ENCODE results near the gene MYO16.
A peak's percentile ranks its signal among the peaks of the same experiment; 100 is the strongest.

MYO16 gene

GRCh38 chr13:109139346-109139745, 509.9 kb downstream of the MYO16 start:
- no peak for DNase-seq

GRCh38 chr13:109140054-109140453, 510.6 kb downstream of the MYO16 start:
- DNase-seq: no peak

GRCh38 chr13:109140479-109141349, 511.3 kb downstream of the MYO16 start:
- no peak for DNase-seq

GRCh38 chr13:109141706-109142105, 512.3 kb downstream of the MYO16 start:
- DNase-seq: no peak

DNA sequence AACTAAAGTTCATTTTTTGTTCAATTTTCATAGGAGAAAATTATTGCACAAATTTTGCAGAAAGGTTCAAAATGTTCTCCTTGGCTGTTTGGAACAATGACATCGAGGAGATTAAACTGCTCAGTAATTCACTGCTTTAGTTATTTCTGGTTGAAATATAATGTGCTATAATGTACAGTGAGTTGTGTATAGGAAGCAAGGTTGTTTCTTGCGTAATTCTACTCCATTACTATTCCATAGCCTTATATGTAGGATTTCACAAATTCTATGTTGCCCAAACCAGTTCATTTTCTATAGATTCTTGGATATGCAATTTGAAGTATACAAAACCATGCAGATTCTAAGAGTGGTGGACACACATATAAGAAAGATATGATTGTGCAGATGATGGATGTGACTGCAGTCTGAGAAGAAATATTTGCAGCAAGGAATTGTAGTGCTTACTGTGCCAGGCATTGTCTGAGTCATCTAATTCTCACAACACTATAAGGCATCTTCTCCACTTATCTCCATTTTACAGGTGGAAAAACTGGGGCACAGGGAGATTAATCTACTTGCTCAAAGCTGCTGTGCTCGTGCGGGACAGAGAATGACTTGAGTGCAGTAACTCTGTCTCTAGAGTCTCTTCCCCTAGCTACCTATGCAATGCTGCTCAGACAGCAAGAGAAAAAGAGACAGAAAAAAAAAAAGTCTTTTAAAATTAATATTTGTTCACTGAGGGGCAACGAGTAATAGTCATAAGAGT, 515.5 kb downstream of the MYO16 start:
- DNase-seq: peak; percentile 32

- DNase-seq: peak; percentile 72
Observed at GRCh38 chr13:109145631-109146030, 516.2 kb downstream of the MYO16 start.

DNA sequence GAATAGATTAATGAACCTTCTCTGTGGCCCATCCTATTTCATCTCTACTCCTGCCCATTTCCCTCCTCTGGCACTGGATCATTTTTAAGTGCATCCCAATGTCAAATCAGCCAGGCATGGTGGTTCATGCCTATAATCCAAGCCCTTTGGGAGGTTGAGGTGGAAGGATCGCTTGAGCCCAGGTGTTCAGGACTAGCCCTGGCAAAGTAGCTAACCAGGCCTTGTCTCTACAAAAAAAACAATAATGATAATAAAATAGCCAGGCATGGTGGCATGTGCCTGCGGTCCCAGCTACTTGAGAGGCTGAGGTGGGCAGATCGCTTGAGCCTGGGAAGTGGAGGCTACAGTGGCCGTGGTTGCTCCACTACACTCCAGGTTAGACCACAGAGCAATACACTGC, 517.0 kb downstream of the MYO16 start:
- no peak for DNase-seq

DNA sequence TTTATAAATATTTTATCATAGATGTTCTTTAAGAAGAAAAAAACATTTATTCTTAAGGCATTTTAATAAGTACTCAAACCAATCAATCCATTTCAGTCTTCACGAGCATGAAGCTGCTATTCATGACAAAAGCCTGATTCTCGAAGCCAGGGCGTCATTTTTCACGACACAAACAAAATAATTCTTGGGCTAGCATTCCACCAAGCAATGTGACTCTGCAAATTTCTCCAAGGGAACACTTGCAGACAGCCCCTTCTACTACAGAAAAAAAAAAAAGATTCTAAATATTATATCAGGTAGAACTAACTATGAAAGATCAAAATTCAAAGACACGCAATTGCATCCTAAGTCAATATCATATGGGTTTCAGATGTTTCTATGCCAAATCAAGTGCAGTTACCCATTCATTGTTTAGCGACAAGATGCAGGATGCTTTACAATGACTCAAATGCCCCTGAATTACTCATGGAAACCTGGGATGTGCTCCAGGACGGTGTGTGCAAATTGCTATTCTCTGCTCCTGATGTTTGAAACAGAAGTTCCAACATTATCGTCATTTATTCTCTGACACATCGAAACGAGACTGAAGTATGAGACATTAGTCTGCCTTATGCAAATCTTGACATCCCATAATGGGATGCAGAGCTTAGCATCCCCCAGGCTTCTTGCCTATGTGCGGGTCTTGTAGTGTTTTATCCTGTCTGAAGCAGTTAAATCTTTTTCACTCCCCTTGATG, 517.7 kb downstream of the MYO16 start:
- peak; percentile 91 for DNase-seq

DNA sequence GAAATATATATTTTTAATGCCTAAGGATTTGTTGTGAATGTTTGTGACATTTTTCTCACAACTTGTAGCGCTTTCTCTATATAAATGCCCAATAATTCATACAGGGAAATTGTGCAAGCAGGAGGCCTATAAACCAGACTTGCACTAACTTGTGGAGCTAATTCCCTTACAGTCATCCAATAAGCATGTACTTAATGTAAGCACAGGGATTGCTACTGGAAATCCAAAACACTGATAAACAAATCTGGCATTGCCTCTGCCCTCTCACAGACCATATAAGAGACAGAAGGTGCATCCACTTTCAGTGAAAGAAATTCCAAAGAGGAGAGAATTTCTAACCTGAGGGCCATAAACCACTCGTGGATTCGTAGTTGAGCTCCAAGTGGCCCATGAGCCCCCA, 518.8 kb downstream of the MYO16 start:
- peak; percentile 93 for DNase-seq

DNA sequence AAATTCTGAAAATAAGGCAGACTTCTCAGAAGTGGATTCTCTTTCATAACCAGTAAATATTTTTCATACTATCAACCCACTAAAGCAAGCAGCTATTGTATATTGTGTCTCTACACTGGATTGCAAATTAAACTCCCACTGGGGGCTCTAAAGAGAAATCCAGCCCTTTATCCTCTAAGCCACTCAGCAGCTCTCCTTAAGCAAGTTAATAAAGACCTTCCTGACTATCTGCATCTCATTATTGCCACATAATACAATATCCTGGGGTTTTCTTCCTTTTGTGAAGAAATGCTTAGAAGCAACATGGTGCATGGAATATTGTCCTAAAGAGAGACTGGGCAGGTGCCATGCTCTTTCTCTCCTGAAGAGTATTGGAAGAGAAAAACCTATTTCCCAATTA, 521.3 kb downstream of the MYO16 start:
- DNase-seq: no peak

GRCh38 chr13:109151255-109151654, 521.8 kb downstream of the MYO16 start:
- peak; percentile 43 for DNase-seq

DNA sequence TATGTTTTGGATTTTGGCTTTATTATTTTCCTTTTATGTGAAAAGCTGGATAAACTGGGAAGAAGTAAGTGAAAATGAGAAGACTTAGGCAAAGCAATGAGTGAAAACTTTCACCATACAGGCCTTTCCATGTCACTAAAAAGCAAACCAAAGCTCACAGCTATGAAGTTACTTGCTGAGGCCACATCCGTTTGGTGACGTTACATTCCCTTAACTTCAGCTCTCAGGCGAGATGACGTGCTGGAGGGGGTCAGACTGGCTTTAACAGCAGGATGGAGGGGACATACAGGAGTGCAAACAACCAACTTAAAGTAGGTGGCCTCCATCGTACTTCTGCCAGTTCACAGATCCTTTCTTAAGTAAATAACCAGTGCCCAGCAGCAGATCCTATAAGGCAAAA, 522.3 kb downstream of the MYO16 start:
- no peak for DNase-seq

- no peak for DNase-seq
Observed at GRCh38 chr13:109152311-109152820, 523.0 kb downstream of the MYO16 start.

DNA sequence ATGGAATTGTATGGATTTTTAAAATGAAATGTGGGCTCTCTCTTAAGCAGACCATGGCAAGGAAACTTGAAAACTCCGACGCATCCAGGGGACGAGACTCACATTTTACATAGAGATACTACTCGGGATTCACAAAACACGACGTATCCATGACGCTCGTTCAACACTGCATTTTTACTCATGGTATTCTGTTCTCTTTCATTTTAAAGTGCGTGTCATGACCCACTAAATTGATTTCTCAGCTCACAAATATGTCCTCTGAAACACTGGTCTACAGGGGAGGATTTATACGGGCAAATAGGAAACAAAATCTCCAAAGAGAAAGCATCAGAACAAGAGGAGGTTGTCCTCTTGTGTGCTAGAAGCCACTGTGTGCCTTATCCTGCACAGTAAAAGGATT, 523.5 kb downstream of the MYO16 start:
- DNase-seq: no peak

GRCh38 chr13:109154146-109154545, 524.7 kb downstream of the MYO16 start:
- DNase-seq: peak; percentile 63

DNA sequence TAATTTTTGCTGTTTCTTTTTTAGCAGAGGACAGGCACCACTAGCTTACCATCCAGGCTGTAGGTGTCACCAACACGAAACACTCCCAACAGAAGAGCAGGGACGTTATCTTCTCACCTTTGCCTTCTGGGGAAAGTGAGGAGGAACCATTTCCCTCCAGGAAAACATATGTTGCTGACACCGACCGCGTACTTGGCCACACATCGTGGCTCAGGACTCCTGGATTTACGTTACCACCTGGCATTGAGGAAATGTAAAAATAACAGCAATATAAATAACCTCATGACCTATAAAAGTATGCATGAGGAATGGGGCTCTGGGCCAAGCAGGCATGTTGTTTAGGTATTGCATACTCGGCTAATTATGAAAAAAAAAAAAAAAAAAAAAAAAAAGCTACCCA, 525.1 kb downstream of the MYO16 start:
- DNase-seq: peak; percentile 78

GRCh38 chr13:109154966-109155761, 525.8 kb downstream of the MYO16 start:
- peak; percentile 98 for DNase-seq

GRCh38 chr13:109156181-109156935, 526.9 kb downstream of the MYO16 start:
- DNase-seq: peak; percentile 97

DNA sequence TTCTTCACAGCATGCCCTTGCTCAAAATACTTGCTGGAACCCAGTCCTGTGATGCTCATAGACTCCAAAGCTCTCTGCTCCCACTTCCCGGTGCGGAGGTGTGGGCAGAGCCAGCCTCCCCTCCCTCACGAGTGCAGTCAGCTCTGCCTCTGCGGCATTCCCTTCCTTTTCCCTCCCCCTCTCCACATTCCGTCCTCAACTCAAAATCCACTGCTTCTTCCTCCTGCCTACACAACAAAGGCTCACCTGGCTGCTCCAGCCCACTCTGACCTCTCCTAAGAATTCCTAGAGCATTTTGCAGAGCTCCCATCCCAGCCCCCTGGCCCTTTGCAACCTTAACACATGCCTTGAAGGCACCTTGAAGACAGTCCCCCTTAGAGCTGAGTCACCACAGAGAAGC, 527.9 kb downstream of the MYO16 start:
- no peak for DNase-seq

GRCh38 chr13:109158383-109158782, 529.0 kb downstream of the MYO16 start:
- DNase-seq: no peak

DNA sequence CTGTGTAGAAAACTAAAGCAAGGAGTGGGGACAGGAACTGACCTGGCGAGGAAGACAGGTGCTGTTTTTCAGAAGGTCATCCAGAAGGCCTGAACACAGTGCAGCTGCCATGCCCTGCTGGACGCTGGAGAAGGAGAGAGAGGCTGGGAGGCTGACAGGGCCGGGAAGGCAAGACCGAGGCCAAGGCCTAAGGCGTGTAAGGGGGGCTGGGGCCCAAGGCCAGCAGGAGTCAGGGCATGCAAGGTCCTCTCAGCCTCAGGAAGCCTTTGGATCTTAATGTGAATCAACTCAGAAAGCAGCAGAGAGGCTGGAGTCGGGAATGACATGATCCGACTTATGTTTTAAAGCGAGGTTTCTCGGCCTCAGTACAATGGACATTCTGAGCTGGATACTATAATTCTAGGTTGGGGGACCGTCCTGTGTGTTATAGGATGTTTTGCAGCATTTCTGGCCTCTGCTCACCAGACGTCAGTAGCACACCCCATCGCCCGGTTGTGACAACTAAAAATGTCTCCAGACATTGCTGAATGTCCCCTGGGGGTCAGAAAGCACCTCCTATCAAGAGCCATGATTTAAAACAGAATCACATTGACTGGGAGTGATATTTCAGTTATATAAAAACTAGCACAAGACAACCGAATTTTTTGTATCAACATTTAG, 530.4 kb downstream of the MYO16 start:
- DNase-seq: no peak
